H9 (cell line): ENCODE measurements around the gene LRRC45. TPM values are rescaled to one million over a fixed set of nuclear protein-coding genes. Genes with fewer than 3 reads are reported as not detected.

Source experiments
- DNase-seq: peaks from one replicate; pipeline ENCODE4 v3.0.0-alpha.2; 2017
- H2AFZ ChIP-seq: one replicate; pipeline ENCODE4 v1.6.1; 2013; ENCODE audit warnings: mild to moderate bottlenecking, low read length, control low read depth, moderate library complexity
- H2AK5ac ChIP-seq: 2 replicates; pipeline ENCODE4 v1.6.1; 2013; ENCODE audit warnings: low read length, control low read depth, mixed read lengths; ENCODE audit not compliant: insufficient read length
- H2BK120ac ChIP-seq: one replicate; pipeline ENCODE4 v1.6.1; 2013; ENCODE audit warnings: low read depth, mild to moderate bottlenecking, low read length, control low read depth, inconsistent platforms; ENCODE audit not compliant: poor library complexity, severe bottlenecking
- H2BK12ac ChIP-seq: 2 replicates; pipeline ENCODE4 v1.6.1; 2013; ENCODE audit warnings: low read length, control low read depth, mixed read lengths, low read depth; ENCODE audit not compliant: insufficient read length
- H2BK15ac ChIP-seq: 2 replicates; pipeline ENCODE4 v1.6.1; 2013; ENCODE audit warnings: low read depth, low read length, control low read depth
- H2BK20ac ChIP-seq: one replicate; pipeline ENCODE4 v1.6.1; 2013; ENCODE audit warnings: low read depth, mild to moderate bottlenecking, low read length, control low read depth, inconsistent platforms; ENCODE audit not compliant: poor library complexity, severe bottlenecking
- H2BK5ac ChIP-seq: 2 replicates; pipeline ENCODE4 v1.6.1; 2013; ENCODE audit warnings: low read length, control low read depth, mixed read lengths; ENCODE audit not compliant: insufficient read length
- H3K14ac ChIP-seq: 2 replicates; pipeline ENCODE4 v1.6.1; 2013; ENCODE audit warnings: low read length, control low read depth; ENCODE audit not compliant: insufficient read depth
- H3K18ac ChIP-seq: 2 replicates; pipeline ENCODE4 v1.6.1; 2013; ENCODE audit warnings: low read depth, mild to moderate bottlenecking, mixed read lengths, low read length, control low read depth; ENCODE audit not compliant: insufficient read length
- H3K23ac ChIP-seq: 2 replicates; pipeline ENCODE4 v1.6.1; 2013; ENCODE audit warnings: low read length, control low read depth, mixed read lengths, low read depth; ENCODE audit not compliant: insufficient read length
- H3K23me2 ChIP-seq: 2 replicates; pipeline ENCODE4 v1.6.1; 2013; ENCODE audit warnings: low read depth, mild to moderate bottlenecking, mixed read lengths, low read length, control low read depth; ENCODE audit not compliant: insufficient read length, poor library complexity, severe bottlenecking
- H3K27ac ChIP-seq: 2 replicates; pipeline ENCODE4 v1.5.1; 2013; ENCODE audit warnings: low read length, control low read depth, mixed read lengths, low read depth; ENCODE audit not compliant: insufficient read length
- H3K27me3 ChIP-seq: 2 replicates; pipeline ENCODE4 v1.6.1; 2013; ENCODE audit warnings: low read length, control low read depth, inconsistent platforms; ENCODE audit not compliant: insufficient read depth
- H3K4ac ChIP-seq: 2 replicates; pipeline ENCODE4 v1.6.1; 2013; ENCODE audit warnings: low read depth, mild to moderate bottlenecking, control low read depth, inconsistent platforms, low read length, moderate library complexity
- H3K4me1 ChIP-seq: 2 replicates; pipeline ENCODE4 v1.6.1; 2013; ENCODE audit warnings: low read length, control low read depth, inconsistent platforms; ENCODE audit not compliant: insufficient read depth
- H3K4me2 ChIP-seq: 2 replicates; pipeline ENCODE4 v1.6.1; 2013; ENCODE audit warnings: low read length, control low read depth, mixed read lengths; ENCODE audit not compliant: insufficient read length, insufficient read depth
- H3K56ac ChIP-seq: 2 replicates; pipeline ENCODE4 v1.6.1; 2013; ENCODE audit warnings: low read depth, mild to moderate bottlenecking, mixed read lengths, low read length, control low read depth; ENCODE audit not compliant: insufficient read length
- H3K79me1 ChIP-seq: 2 replicates; pipeline ENCODE4 v1.6.1; 2013; ENCODE audit warnings: low read depth, mild to moderate bottlenecking, moderate library complexity, low read length, control low read depth, inconsistent platforms; ENCODE audit not compliant: insufficient read depth, poor library complexity, severe bottlenecking
- H3K79me2 ChIP-seq: 2 replicates; pipeline ENCODE4 v1.6.1; 2013; ENCODE audit warnings: low read length, control low read depth, inconsistent platforms; ENCODE audit not compliant: insufficient read depth
- H3K9ac ChIP-seq: 2 replicates; pipeline ENCODE4 v1.6.1; 2013; ENCODE audit warnings: low read length, control low read depth, mixed read lengths; ENCODE audit not compliant: insufficient read length; ENCODE audit errors: extremely low read depth
- H3K9me3 ChIP-seq: one replicate; pipeline ENCODE4 v1.6.1; 2013; ENCODE audit warnings: low read depth, low read length, inconsistent platforms; ENCODE audit not compliant: control insufficient read depth
- H3T11ph ChIP-seq: one replicate; pipeline ENCODE4 v1.6.1; 2013; ENCODE audit warnings: mild to moderate bottlenecking, low read length, control low read depth, inconsistent platforms
- H4K20me1 ChIP-seq: one replicate; pipeline ENCODE4 v1.6.1; 2013; ENCODE audit not compliant: control insufficient read depth, insufficient read length, insufficient read depth
- H4K5ac ChIP-seq: 2 replicates; pipeline ENCODE4 v1.6.1; 2013; ENCODE audit warnings: low read depth, mild to moderate bottlenecking, mixed read lengths, low read length, control low read depth; ENCODE audit not compliant: insufficient read length
- H4K8ac ChIP-seq: replicated peaks from 2 replicates; pipeline ENCODE4 v1.6.1; 2013; ENCODE audit warnings: low read length, control low read depth, mixed read lengths, low read depth; ENCODE audit not compliant: insufficient read length
- H4K91ac ChIP-seq: 2 replicates; pipeline ENCODE4 v1.6.1; 2013; ENCODE audit warnings: low read depth, mild to moderate bottlenecking, moderate library complexity, mixed read lengths, low read length, control low read depth; ENCODE audit not compliant: insufficient read length
- H3K27ac Mint-ChIP-seq, 3 experiments: 2 replicates in 2 of 3; 3 replicates in 1 of 3; pipeline ENCODE4 v1.8.0; 2020 to 2021; ENCODE audit warnings: mixed read lengths in 3 of 3, mild to moderate bottlenecking in 1 of 3, moderate library complexity in 1 of 3
- H3K27me3 Mint-ChIP-seq: 2 replicates; pipeline ENCODE4 v1.8.0; 2021; ENCODE audit warnings: low read depth, mild to moderate bottlenecking, moderate library complexity, mixed read lengths
- H3K36me3 Mint-ChIP-seq, 3 experiments: 2 replicates in 2 of 3; 3 replicates in 1 of 3; pipeline ENCODE4 v1.8.0; 2020 to 2021; ENCODE audit warnings: low read depth in 3 of 3, mixed read lengths in 3 of 3; ENCODE audit not compliant: insufficient read depth in 1 of 3
- H3K4me1 Mint-ChIP-seq, 2 experiments: 2 replicates each; pipeline ENCODE4 v1.8.0; 2020; ENCODE audit warnings: mixed read lengths in 2 of 2
- H3K4me3 Mint-ChIP-seq, 2 experiments: 2 replicates in 1 of 2; 3 replicates in 1 of 2; pipeline ENCODE4 v1.8.0; 2020 to 2021; ENCODE audit warnings: mild to moderate bottlenecking in 2 of 2, mixed read lengths in 2 of 2, moderate library complexity in 1 of 2
- H3K9me3 Mint-ChIP-seq, 2 experiments: 2 replicates in 1 of 2; 3 replicates in 1 of 2; pipeline ENCODE4 v1.8.0; 2020; ENCODE audit warnings: mild to moderate bottlenecking in 2 of 2, mixed read lengths in 2 of 2, moderate library complexity in 1 of 2
- WGBS: extraction: QIAGEN DNeasy Blood & Tissue Kit; methylation state at CpG from one replicate; pipeline ENCODE4 v1.1.7; 2013; ENCODE audit warnings: missing lambda C conversion rate, low lambda C conversion rate, mixed read lengths; ENCODE audit not compliant: insufficient read length; ENCODE audit errors: extremely low coverage; 5-methylcytosine and 5-hydroxymethylcytosine counted together
- total RNA-seq: library from RNA; stranded (reverse); gene quantifications from 2 replicates; pipeline ENCODE4 v1.2.1, GENCODE V29; 2021
- TF ChIP-seq, protein P1 (sequence below): fragments of 200-600 bp; sonication (generic); conservative IDR thresholded peaks from 3 replicates; pipeline ENCODE4 v1.8.0; 2021; ENCODE audit warnings: antibody characterized with exemption, mild to moderate bottlenecking

Gene LRRC45
- total RNA-seq, 1 experiment from 2014 or later, result 28.7 TPM

DNA sequence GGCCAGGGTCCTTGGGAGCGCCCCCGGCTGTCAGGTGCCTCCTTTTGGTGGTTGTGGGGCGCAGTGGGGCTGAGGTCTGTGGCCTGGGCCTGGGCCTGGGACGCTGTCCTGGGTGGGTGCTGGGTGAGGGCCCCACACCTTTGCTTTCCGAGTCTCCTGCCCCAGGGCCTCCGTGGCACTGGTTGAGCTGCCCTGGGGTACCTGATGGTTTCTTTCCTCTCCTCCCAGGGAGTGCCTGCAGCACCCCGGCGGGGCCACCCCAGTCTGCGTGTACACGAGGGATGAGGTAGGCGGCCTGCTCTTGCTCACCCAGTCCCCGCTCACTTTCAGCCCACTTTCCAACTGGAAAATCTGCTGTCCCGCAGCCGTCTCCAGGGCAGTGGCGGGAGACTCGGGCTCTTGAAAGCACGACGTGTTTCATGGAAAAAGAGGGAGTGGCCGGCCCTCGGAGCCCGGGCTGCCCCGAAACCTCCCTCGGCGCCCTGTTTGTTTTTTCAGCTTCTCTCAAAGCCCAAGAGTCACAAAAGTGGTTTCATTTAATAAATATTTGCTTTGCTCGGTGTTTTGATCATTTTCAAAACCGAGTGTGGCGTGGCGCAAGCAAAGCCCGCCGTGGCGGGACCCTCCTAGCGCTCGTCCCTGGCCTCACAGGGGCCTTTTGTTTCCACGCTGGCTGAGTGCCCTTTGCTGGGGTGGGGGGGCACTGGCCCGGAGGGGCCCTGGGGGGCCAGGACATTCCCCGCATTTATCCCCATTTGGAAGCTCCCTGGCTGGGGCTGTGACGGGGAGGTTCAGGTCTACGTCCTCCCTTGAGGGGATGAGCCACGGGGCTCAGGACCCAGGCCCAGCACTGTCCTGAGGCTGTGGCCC lies 28.3 kb upstream of the LRRC45 start:
- Mint-ChIP-seq H3K4me3 (no peak overlapping the region), H3K4me1 (peaks cover 21 to 37% of the 10 kb centered on the region in 2 experiments)
- H3K79me1 ChIP-seq, result no peaks in the 10 kb centered on the region

More for the DNA sequence above, 28.3 kb upstream of the LRRC45 start:
- DNase-seq, result no peak
- Histone ChIP-seq H3K9me3 (no peaks in the 10 kb centered on the region), H3K4me2 (no peak overlapping the region), H2BK15ac (no peak overlapping the region), H3K14ac (no peak overlapping the region; the same call in 1 of the 2 replicates), H3K27me3 (no peaks in the 10 kb centered on the region), H4K20me1 (no peaks in the 10 kb centered on the region), H3K9ac (no peak overlapping the region), H2BK120ac (no peak overlapping the region), H3T11ph (no peak overlapping the region), H2BK12ac (no peak overlapping the region), H4K91ac (no peak overlapping the region), H2AFZ (no peak overlapping the region), H3K79me2 (no peaks in the 10 kb centered on the region), H3K18ac (no peak overlapping the region), H3K4ac (no peak overlapping the region), H2BK5ac (no peak overlapping the region), H4K5ac (no peak overlapping the region), H2AK5ac (no peak overlapping the region), H3K23ac (no peak overlapping the region), H3K56ac (no peak overlapping the region), H3K23me2 (no peaks in the 10 kb centered on the region), H3K27ac (no peak overlapping the region), H3K4me1 (no peaks in the 10 kb centered on the region; the same call in 1 of the 2 replicates), H4K8ac (no peak overlapping the region), H2BK20ac (no peak overlapping the region)
- no peak overlapping the region for H3K27ac Mint-ChIP-seq
- H3K9me3 Mint-ChIP-seq, result no peaks in the 10 kb centered on the region
- TF ChIP-seq, protein P1, sequence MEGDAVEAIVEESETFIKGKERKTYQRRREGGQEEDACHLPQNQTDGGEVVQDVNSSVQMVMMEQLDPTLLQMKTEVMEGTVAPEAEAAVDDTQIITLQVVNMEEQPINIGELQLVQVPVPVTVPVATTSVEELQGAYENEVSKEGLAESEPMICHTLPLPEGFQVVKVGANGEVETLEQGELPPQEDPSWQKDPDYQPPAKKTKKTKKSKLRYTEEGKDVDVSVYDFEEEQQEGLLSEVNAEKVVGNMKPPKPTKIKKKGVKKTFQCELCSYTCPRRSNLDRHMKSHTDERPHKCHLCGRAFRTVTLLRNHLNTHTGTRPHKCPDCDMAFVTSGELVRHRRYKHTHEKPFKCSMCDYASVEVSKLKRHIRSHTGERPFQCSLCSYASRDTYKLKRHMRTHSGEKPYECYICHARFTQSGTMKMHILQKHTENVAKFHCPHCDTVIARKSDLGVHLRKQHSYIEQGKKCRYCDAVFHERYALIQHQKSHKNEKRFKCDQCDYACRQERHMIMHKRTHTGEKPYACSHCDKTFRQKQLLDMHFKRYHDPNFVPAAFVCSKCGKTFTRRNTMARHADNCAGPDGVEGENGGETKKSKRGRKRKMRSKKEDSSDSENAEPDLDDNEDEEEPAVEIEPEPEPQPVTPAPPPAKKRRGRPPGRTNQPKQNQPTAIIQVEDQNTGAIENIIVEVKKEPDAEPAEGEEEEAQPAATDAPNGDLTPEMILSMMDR, result no peak
- WGBS, result no CpG with 5 or more reads among the region's 39 CpGs
- no peaks in the 10 kb centered on the region for H3K27me3 Mint-ChIP-seq
- peaks cover 0 to 13% (median 13%) of the 10 kb centered on the region in 3 experiments; a peak in 6 of 7 replicates for H3K36me3 Mint-ChIP-seq
